ENCODE measurements around the gene SLC34A1.

- TF ChIP-seq EZH2 (IDR thresholded peaks at IDR 0.05; ENCODE audit: borderline replicate concordance, low read depth, low read length, poor library complexity, severe bottlenecking) (no peak), CTCF (conservative IDR thresholded peaks at IDR 0.05; ENCODE audit: low read depth, low read length) (no peak)
Observed at GRCh38 chr5:177347699-177348098, 36.5 kb upstream of the SLC34A1 start.

Measured in A673 (cell line).